Left ventricle myocardium inferior (tissue), 1 donor: Measurements from ENCODE around the gene PSMC1. TPM values are rescaled to one million over a fixed set of nuclear protein-coding genes. Genes with fewer than 3 reads are reported as not detected.
"Not testable (repeated sequence)": the region's sequence is repeated elsewhere in the genome, so short reads cannot be mapped to it uniquely, and the experiment has no call there.

ENCODE experiments used
- DNase-seq: peaks from one replicate; pipeline ENCODE4 v3.0.0-alpha.2; 2020
- H3K27ac ChIP-seq: fragments of 200-600 bp; replicated peaks from 2 replicates; pipeline ENCODE4 v1.8.0; 2021
- H3K27me3 ChIP-seq: fragments of 200-600 bp; 2 replicates; pipeline ENCODE4 v1.8.0; 2021; ENCODE audit warnings: low read depth
- H3K36me3 ChIP-seq: fragments of 200-600 bp; 2 replicates; pipeline ENCODE4 v1.8.0; 2021
- H3K4me1 ChIP-seq: fragments of 200-600 bp; 2 replicates; pipeline ENCODE4 v1.8.0; 2021
- H3K4me3 ChIP-seq: fragments of 200-600 bp; 2 replicates; pipeline ENCODE4 v1.8.0; 2021; ENCODE audit warnings: mild to moderate bottlenecking, moderate library complexity
- H3K9me3 ChIP-seq: fragments of 200-600 bp; replicated peaks from 2 replicates; pipeline ENCODE4 v1.8.0; 2021
- intact Hi-C: fragments of 100-400 bp; cut with micrococcal nuclease; formaldehyde crosslinking; loops from one replicate; pipeline ENCODE4 v1.11.0; 2022
- long read RNA-seq: library from polyadenylated mRNA; unstranded; transcript quantifications from one replicate; pipeline ENCODE4 v2.0.0, GENCODE V29; 2021
- total RNA-seq: library from RNA; stranded (reverse); fragmentation: NEBNext Ultra II Directional; extraction: Animal tissue kit (Norgen Biotek cat#: 25700); gene quantifications from one replicate; pipeline ENCODE4 v1.2.1, GENCODE V29; 2021
- TF ChIP-seq, protein P1 (sequence below): fragments of 200-600 bp; IDR thresholded peaks from 2 replicates; pipeline ENCODE4 v1.8.0; 2021; ENCODE audit warnings: antibody characterized with exemption, mild to moderate bottlenecking, borderline replicate concordance
- donor health status: DM: no; HTN: yes; CAD: no; lungs with severe emphysema.

PSMC1 gene
- 121 TPM for total RNA-seq
- long read RNA-seq, full-length matches to known transcripts = 196 of 209 reads
- long read RNA-seq, partial matches to known transcripts = 7 of 209 reads
- long read RNA-seq, other reads (novel, unspliced or antisense) = 6 of 209 reads

DNA sequence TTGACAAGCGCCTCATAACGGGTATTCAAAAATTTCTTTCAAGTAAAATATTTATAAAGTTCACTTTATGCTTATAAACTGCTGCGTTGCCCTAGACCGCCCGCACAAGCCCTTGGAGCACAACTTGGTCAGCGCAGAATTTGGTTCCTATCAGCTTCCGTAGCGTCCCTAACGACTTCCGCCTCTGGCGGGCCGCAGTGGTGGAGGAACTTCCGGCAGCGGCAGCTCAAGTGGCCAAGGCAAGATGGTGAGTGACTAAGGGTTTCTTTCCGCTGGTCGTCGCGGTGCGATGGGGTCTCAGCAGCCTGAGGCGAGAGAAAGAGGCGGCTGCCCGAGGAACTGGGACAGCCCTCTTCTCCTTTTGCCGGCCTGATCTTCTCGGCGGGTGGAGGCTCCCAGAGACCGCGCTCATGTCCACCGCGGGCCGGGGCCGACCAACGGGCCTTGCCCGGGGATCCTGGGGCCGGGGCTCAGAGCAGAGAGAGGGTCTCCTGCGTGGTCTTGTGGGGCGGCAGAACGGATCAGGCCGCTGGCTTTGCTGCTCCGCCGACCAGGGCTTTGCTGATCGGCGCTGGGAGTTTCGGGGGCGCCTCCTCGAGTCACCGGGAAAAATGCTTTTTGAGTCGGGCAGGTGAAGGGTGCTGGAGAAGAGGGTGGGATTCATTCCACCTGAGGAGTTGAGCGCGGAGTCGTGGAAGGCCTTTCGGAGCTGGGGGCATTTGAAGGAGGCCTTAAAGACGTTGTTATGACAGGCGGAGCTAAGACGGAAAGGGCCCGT, at the start of gene PSMC1:
Gene PSMC1, plus strand, starts transcription at position 200 of the 778 bp plus-strand sequence. Its CDS starts 45 bp downstream, at position 245.
- Histone ChIP-seq H3K27ac (peak within 1 kb of the TSS; percentile 86), H3K9me3 (no peaks in the 10 kb centered on the region), H3K4me1 (peaks cover 26% of the 10 kb centered on the region), H3K4me3 (peak within 1 kb of the TSS; percentile 88), H3K27me3 (peaks cover 18% of the 10 kb centered on the region), H3K36me3 (peaks cover 27% of the 10 kb centered on the region)
- intact Hi-C loops = no loop called here
- TF ChIP-seq, protein P1, sequence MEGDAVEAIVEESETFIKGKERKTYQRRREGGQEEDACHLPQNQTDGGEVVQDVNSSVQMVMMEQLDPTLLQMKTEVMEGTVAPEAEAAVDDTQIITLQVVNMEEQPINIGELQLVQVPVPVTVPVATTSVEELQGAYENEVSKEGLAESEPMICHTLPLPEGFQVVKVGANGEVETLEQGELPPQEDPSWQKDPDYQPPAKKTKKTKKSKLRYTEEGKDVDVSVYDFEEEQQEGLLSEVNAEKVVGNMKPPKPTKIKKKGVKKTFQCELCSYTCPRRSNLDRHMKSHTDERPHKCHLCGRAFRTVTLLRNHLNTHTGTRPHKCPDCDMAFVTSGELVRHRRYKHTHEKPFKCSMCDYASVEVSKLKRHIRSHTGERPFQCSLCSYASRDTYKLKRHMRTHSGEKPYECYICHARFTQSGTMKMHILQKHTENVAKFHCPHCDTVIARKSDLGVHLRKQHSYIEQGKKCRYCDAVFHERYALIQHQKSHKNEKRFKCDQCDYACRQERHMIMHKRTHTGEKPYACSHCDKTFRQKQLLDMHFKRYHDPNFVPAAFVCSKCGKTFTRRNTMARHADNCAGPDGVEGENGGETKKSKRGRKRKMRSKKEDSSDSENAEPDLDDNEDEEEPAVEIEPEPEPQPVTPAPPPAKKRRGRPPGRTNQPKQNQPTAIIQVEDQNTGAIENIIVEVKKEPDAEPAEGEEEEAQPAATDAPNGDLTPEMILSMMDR = peak; percentile 20
- peak; percentile 85 for DNase-seq

GRCh38 chr14:90213099-90213748, 43.1 kb upstream of the PSMC1 start:
- H3K9me3 ChIP-seq = no peaks in the 10 kb centered on the region
- H3K27ac ChIP-seq = peak overlapping the region; percentile 48
- H3K4me3 ChIP-seq = no peak overlapping the region
- no peak for DNase-seq
- TF ChIP-seq, protein P1 = no peak
- H3K27me3 ChIP-seq = peaks cover 3% of the 10 kb centered on the region
- H3K36me3 ChIP-seq = no peaks in the 10 kb centered on the region
- peaks cover 4% of the 10 kb centered on the region for H3K4me1 ChIP-seq
- intact Hi-C loops = no loop called here

GRCh38 chr14:90228478-90228877, 27.9 kb upstream of the PSMC1 start:
- DNase-seq = no peak
- TF ChIP-seq, protein P1 = no peak
- Histone ChIP-seq H3K27me3 (no peaks in the 10 kb centered on the region), H3K36me3 (no peaks in the 10 kb centered on the region), H3K4me3 (no peak overlapping the region), H3K9me3 (peaks cover 6% of the 10 kb centered on the region), H3K4me1 (no peaks in the 10 kb centered on the region), H3K27ac (no peak overlapping the region)
- intact Hi-C loops = no loop called here

GRCh38 chr14:90229942-90230341, 26.4 kb upstream of the PSMC1 start:
- not testable (repeated sequence) for H3K27me3 ChIP-seq, H3K4me3 ChIP-seq
- intact Hi-C loops = loop anchor here (10.0 kb wide), 1 partner anchor 255 kb away; no protein-coding TSS in a partner anchor

GRCh38 chr14:90235179-90235976, 21.0 kb upstream of the PSMC1 start:
- Histone ChIP-seq H3K36me3 (no peaks in the 10 kb centered on the region), H3K9me3 (peaks cover 34% of the 10 kb centered on the region), H3K4me3 (no peak overlapping the region), H3K4me1 (peaks cover 3% of the 10 kb centered on the region), H3K27me3 (peaks cover 7% of the 10 kb centered on the region), H3K27ac (no peak overlapping the region)
- intact Hi-C loops = loop anchor here (10.0 kb wide), 1 partner anchor 261 kb away; no protein-coding TSS in a partner anchor
- TF ChIP-seq, protein P1 = peak; percentile 92
- DNase-seq = peak; percentile 51

More at GRCh38 chr14:90229942-90230341, 26.4 kb upstream of the PSMC1 start:
- DNase-seq, H3K36me3 ChIP-seq, H3K4me1 ChIP-seq, H3K27ac ChIP-seq, H3K9me3 ChIP-seq: not testable (repeated sequence)
